T-helper 2 cell treated with Interferon-gamma antibody and Interleukin-4, amounts not matched to agents 100 ng/mL and 5 ng/mL, for 36 hours (primary cell): Measurements from ENCODE around the gene BACH2. TPM values are rescaled to one million over a fixed set of nuclear protein-coding genes. Genes with fewer than 3 reads are reported as not detected.

Experiments used
- intact Hi-C: fragments of 100-400 bp; cut with micrococcal nuclease; formaldehyde crosslinking; loops from one replicate; pipeline ENCODE4 v1.15.1; 2023
- total RNA-seq: library from RNA; stranded (reverse); gene quantifications from 2 replicates; pipeline ENCODE4 v1.2.3, GENCODE V29; 2022

Gene BACH2
- total RNA-seq, 1 donor from 2014 or later = 35.2 TPM

DNA sequence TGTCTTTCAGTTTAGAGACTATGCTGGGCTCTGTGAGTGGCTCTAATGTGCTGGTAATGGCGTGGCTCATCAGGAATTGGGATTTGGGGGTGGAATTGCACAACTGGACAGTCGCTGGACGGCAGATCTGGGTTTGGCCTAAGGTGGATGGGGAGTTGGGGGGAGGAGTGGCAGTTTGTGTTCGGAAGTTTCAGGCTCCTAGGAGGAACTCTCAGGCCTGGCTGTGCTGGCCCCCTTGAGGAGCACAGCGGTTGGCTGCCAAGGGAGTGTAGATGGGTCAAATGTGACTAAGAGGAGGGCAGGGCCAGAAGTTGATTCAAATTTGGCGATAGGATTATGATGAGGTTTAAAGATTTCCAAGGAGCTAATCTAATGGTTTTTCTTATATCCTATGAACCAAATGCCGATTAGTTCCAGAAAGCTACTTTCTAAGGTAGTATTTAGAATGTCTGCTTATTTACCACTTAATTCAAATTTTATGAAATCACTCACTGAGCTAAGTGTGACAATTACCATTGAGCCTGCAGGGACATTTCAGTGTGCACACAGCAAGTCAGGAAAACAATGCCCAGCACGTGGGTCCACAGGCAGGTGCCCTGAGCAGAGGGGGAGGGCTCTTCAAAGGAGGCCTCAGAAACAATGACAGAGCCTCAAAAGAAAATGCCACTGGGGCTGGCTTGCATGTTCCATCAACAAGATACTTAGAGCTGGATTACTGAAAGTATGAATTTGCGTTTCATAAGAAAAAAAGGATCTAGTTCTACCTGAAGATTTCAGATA lies 291.4 kb downstream of the BACH2 start:
- intact Hi-C loops = no loop called here

DNA sequence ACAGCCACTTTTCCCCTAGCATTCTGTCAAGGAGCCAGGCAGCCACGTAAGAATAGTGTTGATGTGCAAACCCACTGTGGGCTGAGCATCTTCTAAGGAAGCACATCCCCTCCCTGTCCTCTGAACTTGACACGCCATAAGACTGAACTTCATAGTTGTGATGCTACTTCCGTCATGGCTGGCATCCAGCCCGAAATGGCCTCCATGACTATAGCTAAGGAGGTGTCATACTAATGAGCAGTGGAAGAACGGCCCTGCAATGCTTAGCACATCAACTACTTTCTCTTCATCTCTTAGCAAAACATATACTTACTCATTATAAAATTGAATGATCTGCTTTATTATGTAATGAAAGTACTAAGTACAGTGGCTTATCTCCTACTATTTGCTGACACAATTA lies 292.1 kb downstream of the BACH2 start:
- intact Hi-C loops = no loop called here

DNA sequence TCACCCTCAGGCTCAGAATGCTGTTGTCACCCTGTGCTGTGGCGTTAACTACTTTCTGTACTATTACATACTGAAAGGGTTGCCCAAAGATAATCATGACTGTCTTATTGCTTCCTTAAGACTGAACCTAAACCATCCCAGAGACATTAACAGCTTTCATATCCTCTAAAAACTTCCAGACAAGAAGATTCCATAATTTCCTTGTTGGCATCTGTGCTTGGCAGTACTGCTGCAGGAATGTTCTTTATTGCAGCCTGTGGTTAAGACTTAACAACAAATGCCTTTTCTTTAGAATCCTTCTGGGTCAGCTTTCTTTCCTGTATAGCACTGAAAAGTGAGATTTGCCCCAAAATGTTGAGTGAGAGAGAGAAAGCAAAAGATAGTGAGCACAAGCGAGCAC lies 292.7 kb downstream of the BACH2 start:
- intact Hi-C loops = no loop called here

DNA sequence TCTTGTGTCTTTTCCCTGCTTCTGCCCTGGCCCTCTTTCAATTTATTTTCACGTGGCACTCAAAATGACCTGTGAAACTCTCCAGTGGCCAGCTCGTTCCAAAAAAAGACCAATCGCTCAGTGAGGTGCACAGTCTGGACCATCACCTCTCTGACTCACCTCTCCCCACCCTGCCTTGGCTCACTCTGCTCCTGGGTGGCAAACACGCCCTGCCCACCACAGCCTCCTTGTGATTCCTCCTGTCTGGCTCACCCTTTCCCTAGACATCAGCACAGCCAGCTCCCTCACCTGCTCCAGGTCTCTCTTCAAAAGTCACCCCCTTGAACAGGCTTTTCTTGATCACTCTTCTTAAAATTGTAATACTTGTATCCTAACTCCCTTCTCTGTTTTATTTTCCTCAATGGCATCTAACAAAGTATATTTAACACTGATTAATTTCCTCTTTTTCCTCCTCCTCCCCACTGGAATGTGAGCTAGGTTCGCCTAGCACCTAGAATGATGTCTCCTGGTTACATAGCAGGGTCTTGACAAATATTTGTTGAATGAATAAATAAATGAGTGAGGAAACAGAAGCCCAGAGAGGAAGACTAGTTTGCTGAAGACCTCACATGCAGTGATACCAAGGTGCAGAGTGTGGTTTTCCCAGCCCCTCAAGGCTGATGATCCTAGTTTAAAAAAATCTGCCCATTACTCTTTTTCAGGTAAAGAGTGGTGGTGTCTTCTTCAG lies 293.4 kb downstream of the BACH2 start:
- intact Hi-C loops = no loop called here

DNA sequence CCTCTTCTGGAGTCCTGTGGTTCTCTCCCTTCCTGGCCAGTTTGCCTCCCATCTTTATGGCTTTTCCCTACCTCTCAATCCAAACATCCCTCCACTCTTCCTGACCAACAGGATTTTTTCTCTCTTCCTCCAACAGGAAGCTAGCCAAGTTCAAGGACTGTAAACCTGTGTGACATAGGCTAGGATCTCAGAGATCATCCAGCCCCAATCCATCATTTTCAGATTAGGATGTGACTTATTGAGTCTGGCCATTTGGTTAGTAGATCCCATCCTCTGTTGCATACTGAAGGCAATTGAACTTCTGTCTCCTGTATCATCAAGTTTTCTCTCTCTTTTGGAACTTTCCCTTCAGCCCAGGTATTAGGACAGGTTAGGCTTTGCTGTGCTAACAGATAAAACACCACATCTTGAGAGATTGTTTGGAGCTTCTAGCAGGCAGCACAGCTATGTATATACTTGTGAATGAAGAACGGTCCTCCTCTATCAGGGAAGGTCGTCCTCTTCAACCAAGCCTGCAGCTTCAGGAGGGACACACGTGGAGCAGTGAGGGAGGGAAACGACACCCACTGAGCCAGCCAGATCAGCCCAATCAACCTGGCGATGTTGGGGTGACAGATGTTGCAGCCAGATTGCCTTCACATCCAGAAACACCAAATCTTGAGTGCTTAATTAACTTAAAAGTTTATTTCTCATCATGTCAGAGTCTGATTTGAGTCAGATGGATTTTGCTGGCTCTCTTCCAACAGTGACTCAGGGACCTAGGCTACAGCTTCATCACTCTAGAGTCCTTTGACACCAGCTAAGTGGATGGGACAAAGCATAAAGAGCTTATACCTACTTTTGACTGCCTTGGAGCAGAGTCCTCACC lies 295.5 kb downstream of the BACH2 start:
- intact Hi-C loops = no loop called here

DNA sequence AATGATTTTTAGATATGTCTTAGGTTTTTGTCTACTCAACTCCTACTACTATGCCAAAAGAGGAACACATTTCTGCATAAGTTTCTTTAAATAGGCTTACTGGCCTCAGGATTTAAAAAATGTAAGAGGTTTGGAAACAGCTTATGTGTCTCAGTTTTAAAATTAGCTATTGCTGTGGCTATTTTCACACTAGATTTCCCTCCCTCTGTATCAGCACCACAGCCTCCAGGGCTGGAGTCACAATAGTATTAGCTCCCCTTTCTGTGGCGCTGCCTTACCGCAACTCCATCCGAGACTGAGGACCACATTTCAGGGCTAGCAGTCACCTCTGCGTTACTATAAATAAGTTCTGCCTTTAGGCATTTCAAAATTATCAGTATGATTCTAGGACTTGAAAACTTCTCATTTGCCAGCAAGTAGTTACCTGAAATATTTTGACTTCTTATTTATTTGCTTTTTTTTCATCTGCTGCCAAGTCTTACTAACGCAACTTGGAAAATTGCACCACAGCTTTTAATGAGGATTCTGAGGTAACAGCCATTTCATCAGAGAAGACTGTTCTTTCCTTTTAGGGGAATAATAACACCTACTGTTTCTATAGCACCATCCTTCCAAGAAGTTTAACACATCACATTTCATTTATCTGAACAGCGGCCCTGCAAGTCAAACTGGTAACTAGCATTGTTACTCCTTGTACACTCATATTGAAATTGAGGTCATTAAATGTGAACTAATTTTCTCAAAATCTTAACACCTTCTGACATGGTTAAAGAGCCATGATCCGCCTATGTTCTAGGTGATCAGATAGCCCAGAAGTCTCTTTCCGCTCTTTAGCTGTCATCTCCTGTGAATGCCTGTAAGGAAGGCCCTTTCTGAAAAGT lies 296.5 kb downstream of the BACH2 start:
- intact Hi-C loops = no loop called here

DNA sequence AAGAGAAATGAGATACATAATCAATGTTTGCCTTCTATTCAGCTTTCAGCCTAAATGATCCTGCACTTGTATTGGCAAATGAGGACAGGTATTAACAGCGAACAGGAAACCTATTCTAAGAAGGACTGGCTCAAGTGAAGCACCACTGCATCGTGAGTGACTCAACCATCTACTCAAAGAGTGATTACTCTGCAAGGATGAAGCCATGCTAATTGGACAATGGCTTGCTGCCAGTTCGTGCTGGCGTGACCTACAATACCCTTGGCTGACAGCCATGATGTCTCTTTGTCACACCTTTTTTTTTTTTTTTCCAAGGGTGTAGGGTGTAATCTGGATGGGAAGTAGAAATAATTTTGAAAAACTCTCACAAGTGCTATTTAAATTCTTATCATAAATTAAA lies 297.5 kb downstream of the BACH2 start:
- intact Hi-C loops = no loop called here

DNA sequence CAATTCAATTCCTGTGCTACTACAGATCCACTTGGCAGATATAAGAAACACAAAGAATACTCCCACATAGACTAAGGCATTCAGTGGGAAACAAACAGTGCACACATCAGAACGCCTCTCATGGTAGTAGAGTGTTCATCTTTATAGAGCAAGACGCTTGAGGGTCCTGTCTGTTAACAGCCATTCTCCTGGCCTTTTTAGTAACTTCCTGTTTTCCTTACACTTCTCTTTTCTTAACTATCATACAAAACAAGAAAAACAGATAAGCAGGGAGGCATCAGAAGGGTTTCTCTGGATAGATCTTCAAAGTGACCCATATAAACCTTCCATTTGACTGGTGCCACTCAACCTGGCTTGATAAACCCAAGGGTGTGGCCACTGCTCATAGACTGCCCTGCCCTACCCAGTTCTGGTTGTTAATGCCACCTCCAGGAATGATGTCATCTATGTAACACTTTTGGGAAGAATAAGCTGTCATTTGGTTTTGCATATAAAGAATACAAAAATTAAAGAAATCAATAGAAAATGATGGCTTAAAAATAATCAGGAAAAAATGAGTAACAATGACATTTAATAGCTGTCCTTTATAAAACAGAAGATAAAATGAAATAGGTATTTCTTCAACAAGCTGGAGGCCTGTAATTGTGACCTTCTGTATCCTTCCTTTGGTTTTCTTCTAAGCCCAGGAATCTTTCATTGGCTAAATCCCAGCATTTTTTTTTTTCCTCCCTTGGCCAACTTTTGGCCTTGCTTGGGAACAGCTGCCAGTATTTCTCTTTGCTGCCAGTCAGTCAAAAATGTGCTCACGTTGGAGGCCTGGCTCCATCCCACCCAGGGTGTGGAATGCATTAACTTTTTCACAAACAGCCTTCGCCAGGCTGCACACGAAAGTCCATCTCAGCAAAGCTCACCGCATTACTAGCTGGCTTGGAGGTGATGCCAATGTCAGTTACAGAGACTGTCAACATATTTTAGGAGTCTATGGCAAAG lies 298.9 kb downstream of the BACH2 start:
- intact Hi-C loops = no loop called here

DNA sequence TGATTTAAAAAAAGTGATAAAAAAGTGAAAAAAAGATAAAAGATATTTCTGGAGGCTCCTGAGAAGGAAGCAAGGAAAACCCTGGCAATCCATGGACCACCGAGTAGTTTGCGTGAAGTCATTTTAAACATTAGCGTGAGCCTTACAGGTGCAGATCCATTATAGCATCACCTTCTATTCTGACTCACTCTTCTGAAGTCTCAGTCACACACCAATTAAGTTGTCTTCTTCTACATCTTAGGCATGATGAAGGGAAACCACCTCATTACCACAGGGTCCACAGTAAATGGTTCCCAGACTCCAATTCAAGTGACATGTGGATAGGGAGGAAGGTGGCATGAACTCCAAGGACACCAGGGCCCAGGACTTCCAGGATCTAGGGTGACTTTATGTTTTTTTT lies 303.2 kb downstream of the BACH2 start:
- intact Hi-C loops = no loop called here

DNA sequence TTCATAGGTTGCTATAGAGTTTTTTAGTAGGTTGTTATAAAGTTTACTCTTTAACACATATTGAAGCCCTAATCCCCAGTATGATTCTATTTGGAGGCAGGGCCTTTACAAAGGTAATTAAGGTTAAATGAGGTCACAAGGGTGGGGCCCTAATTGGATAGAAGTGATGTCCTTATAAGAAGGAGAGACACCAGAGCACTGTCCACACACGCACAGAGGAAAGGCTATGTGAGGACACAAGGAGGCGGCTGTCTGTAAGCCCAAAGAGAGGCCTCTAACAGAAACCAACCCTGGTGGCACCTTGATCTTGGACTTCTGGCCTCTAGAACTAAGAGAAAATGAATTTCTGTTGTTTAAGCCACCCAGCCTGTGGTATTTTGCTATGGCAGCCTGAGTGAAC lies 303.8 kb downstream of the BACH2 start:
- intact Hi-C loops = no loop called here

DNA sequence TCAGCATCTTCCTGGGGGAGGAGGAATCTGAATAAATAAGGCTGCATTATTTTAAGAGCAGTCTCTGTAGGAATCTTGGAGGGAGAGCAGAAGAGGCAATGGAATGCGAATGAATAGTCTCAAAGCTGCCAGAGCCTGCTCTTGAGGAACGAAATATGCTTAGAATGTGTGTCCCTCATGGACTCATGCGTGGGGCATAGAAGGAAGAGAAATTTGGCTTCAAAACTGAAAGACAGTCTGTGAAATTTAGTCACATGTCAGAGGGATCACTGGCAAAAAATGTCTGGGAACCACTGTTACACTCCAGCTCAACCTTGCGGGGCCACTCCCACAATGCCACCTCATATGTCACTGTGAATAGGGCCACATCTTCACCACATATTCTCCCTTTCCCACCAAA lies 306.9 kb downstream of the BACH2 start:
- intact Hi-C loops = no loop called here

DNA sequence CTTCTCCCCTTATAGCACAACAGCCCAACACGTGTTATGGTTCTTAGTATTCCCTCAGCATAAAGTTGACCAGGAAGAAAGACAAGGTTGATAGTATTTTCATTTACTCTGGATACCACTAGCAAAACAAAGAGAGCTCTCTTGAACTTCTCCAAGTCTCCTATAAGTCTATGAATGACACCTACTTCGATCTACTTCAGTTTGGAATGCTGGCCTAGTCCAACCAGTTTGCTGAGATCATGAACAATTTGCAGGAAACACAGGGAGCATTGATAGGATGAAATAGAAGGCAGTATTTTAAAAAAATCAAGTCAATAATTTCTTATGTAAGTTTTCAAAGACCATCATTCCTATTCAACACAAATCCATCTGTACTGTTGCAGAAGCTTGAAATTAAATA lies 308.8 kb downstream of the BACH2 start:
- intact Hi-C loops = no loop called here

DNA sequence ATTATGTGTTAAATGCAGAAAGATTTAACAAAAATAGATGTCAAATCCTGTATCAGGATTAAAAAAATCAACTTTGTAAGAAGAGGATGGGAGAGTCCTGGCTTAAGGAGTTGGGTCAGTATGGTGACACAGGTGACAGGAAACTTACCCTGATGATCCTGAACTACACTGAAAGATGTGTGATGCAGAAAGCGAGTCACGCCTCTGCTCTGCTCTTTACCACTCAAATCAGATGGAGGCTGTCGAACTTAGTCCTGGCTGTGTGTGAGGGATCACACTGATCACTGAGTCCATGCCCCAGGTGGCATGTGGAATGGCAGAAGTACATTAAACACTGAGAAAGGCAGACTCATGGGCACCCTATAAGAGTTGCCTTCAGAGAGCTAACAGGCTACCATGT lies 309.5 kb downstream of the BACH2 start:
- intact Hi-C loops = no loop called here

DNA sequence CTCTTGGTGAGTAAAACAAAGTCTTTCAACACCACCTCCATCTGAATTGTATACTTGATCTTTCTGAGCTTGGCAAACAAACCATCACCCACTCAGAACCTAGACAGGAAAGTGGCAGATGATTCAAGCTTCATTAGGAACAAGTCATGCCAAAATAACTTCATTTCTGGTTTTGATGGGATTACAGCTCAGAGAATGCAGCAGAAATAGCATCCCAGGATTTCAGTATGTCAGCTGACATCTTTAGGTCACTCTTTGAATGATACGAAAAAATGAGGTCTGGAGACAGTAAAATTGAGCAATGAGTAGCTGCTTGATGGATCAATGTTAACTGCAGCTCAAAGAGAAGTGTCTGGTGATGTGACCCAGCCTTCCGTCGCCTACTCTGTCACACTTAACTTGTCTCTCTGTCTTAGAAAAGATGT lies 310.0 kb downstream of the BACH2 start:
- intact Hi-C loops = no loop called here

DNA sequence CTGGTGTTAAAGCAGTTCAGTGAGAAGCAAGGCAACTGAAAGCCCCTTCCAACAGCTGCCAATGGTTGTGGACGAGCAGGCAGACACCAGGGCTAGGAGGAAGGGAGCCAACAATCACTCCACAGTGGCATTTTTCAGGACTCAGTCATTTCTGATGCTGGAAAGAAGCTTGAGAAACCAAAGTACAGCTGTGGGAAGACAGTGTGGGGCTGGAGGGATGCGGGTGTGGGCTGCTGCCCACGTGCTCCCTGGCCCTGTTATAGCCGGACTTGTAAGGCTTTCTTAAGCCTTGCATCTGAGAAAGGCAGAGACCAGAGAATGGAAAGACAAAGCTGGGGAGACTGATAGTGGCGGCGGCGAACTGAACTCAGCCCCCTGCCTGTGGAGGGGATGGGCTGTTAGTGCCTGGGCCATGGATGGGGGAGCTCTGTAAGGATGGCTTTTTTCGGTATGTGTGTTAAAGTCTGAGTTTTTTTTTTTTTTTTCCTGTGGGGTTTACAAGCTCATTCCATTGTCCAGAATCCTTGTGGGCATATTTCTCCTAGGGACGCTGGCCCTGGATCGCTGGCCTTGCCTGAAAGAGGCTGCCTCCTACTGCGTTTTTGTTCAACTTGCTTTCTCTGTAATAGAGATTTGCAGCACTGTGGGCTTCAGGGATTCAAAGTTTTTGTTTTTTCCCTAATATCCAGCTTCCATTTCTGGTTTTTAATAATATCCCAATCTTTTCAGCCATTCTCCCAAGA lies 310.7 kb downstream of the BACH2 start:
- intact Hi-C loops = no loop called here

DNA sequence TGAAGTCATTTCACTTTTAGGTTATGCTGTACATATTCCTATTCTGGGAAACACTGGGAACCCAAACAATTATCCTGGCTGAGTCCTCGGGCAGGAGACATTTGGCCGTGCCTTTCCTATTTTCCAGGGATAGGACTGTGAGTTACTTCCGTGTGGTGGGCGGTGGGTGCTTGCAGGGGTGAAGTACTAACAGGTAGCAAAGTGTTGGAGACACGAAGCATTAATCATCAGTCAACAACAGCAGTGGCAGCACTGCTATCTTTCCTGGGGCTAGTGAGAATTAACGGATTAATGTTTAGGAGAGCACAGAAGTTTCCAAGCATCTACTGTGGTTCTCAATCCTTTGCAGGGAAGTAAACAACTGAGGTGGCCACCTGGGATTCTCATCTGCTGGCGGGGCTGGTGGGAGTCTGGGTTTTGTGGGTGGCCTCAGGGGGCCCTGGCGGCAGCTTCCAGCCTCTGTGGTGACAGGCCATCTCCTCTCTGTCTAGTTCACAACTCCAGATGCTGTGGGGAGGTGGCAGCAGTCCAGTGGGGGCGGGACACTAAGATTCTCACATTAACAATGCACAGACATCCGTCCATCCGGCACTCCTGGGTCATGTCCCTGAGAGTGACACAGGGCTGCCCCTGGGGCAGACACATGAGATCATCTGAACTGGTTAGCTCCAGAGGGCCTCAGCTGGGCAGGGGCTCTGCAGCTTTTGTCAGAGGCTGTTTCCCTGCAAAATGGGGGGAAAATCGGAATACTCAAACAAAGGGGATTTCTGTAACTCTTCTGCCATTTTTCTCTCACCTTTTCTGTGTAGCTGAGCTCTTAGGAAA lies 311.5 kb downstream of the BACH2 start:
- intact Hi-C loops = no loop called here

DNA sequence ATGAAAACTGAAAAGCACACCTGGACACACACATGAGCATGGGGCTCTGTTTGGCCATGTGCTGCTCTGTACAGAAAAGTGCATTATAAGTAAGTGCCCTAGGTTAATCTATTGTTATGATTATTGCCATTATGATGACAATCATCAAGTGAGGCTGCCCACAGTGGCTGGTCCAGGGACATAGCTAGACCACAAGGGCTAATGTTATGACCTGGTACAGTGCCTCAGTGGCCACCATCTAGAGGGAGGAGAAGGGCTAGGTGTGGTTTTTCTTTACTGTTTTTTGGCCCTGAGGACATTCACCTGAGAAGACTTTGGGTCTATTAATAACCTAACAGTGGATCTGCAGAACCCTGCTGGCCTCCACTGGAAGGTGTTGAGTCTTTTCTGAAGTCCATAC lies 316.3 kb downstream of the BACH2 start:
- intact Hi-C loops = no loop called here

DNA sequence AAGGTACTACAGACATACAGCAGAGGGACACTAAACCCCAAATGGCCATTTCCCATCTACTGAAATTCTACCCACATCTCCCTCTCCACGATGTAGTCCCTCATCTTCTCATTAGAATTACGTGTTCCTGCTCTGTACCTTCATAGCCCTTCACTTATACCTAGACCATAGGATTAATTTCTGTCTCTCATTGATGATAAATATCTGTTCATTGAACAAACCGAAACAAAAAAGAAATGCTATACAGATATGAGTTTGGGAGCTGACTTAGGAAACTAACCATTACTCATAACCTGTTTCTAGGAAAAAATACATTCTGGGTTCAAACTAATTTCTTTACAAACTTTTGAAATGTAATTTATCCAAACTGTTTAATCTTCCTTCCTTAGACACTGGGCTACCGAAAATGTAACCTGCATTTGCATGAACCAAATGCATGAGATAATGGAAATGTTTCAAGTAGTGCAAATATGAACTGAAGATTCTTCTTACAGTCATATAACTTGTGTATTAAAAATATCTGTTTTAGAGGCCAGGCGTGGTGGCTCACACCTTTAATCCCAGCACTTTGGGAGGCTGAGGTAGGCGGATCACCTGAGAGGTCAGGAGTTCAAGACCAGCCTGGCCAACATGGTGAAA lies 317.0 kb downstream of the BACH2 start:
- intact Hi-C loops = no loop called here
